Fibroblast of lung (primary cell): Measurements from ENCODE around the gene DLGAP4. TPM values are rescaled to one million over a fixed set of nuclear protein-coding genes. Genes with fewer than 3 reads are reported as not detected.

Source experiments
- DNase-seq, 2 donors: peaks; one replicate each; pipeline versions ENCODE4 v3.0.0 to v3.0.0-alpha.2; 2010; ENCODE audit warnings: low read depth in 2 of 2
- H2AFZ ChIP-seq: 2 replicates; pipeline ENCODE4 v1.5.1; 2012; ENCODE audit warnings: low read length, control low read depth, inconsistent platforms
- H3K27ac ChIP-seq: 2 replicates; pipeline ENCODE4 v1.5.1; 2011; ENCODE audit warnings: low read length, control low read depth; ENCODE audit not compliant: insufficient read depth
- H3K27me3 ChIP-seq: 2 replicates; pipeline ENCODE4 v1.5.1; 2011; ENCODE audit warnings: mild to moderate bottlenecking, low read length; ENCODE audit not compliant: control insufficient read depth, insufficient read depth
- H3K36me3 ChIP-seq: 2 replicates; pipeline ENCODE4 v1.5.1; 2011; ENCODE audit warnings: low read length; ENCODE audit not compliant: control insufficient read depth, insufficient read depth
- H3K4me1 ChIP-seq: 2 replicates; pipeline ENCODE4 v1.5.1; 2011; ENCODE audit warnings: low read length; ENCODE audit not compliant: control insufficient read depth, insufficient read depth; ENCODE audit errors: extremely low read depth
- H3K4me2 ChIP-seq: 2 replicates; pipeline ENCODE4 v1.5.1; 2011; ENCODE audit warnings: low read length, control low read depth; ENCODE audit not compliant: insufficient read depth; ENCODE audit errors: extremely low read depth
- H3K4me3 ChIP-seq, 4 experiments: fragments of 200-600 bp in 1 of 4; sonication (generic) in 1 of 4; replicated peaks in 1 of 4; 2 replicates each; pipeline ENCODE4 v1.5.1; 2011 to 2016; ENCODE audit warnings: low read length in 4 of 4, low read depth in 3 of 4, mild to moderate bottlenecking in 3 of 4, control low read depth in 2 of 4, inconsistent platforms in 1 of 4, mixed read lengths in 1 of 4; ENCODE audit not compliant: insufficient read depth in 1 of 4; ENCODE audit errors: control extremely low read depth in 1 of 4
- H3K79me2 ChIP-seq: 2 replicates; pipeline ENCODE4 v1.5.1; 2012; ENCODE audit warnings: mild to moderate bottlenecking, low read length, inconsistent platforms; ENCODE audit not compliant: control insufficient read depth, insufficient read depth
- H3K9ac ChIP-seq: 2 replicates; pipeline ENCODE4 v1.5.1; 2011; ENCODE audit warnings: mild to moderate bottlenecking, low read length, control low read depth; ENCODE audit not compliant: insufficient read depth
- H3K9me3 ChIP-seq: 2 replicates; pipeline ENCODE4 v1.5.1; 2012; ENCODE audit warnings: low read depth, low read length; ENCODE audit not compliant: control insufficient read depth, insufficient read depth
- H4K20me1 ChIP-seq: 2 replicates; pipeline ENCODE4 v1.5.1; 2011; ENCODE audit warnings: low read length; ENCODE audit not compliant: control insufficient read depth, insufficient read depth; ENCODE audit errors: extremely low read depth
- CTCF ChIP-seq, 2 donors: IDR thresholded peaks in 1 of 2; conservative IDR thresholded peaks in 1 of 2; 1 replicate in 1 of 2; 2 replicates in 1 of 2; pipeline ENCODE4 v1.5.1; 2011 to 2012; ENCODE audit warnings: low read length in 2 of 2, control low read depth in 1 of 2, inconsistent platforms in 1 of 2, low read depth in 1 of 2, mild to moderate bottlenecking in 1 of 2
- EZH2 ChIP-seq: IDR thresholded peaks from 2 replicates; pipeline ENCODE4 v1.5.1; 2012; ENCODE audit warnings: low read length, control low read depth, mild to moderate bottlenecking; ENCODE audit errors: missing control alignments
- polyA plus RNA-seq, 2 donors: library from polyadenylated mRNA; depleted of rRNA in 1 of 2; stranded (reverse) in 1 of 2; unstranded in 1 of 2; fragments of >200 nt; gene quantifications; 2 replicates each; pipeline ENCODE4 v1.2.1, GENCODE V29; 2011 to 2012; ENCODE audit warnings: missing spikeins in 1 of 2
- total RNA-seq: library from RNA; depleted of rRNA; stranded (reverse); fragments of >200 nt; gene quantifications from 2 replicates; pipeline ENCODE4 v1.2.1, GENCODE V29; 2014

Gene DLGAP4
- total and polyA plus RNA-seq, 2 donors (not counting 1 experiment from before 2014, with no cell fraction given): 25.9 to 26.9 TPM

- H3K79me2 ChIP-seq: no peaks in the 10 kb centered on the region
- peaks cover 4% of the 10 kb centered on the region for H3K27me3 ChIP-seq
- H3K9ac ChIP-seq: no peak overlapping the region
- no peaks in the 10 kb centered on the region for H3K36me3 ChIP-seq
- H3K4me2 ChIP-seq: peak overlapping the region; percentile 13
- no peak overlapping the region for H2AFZ ChIP-seq
- TF ChIP-seq CTCF (conservative IDR thresholded peaks at IDR 0.05 in 1 of 2, IDR thresholded peaks at IDR 0.05 in 1 of 2; ENCODE audit: low read depth in 1 of 2, low read length in 2 of 2) (no peak), EZH2 (no peak)
- H4K20me1 ChIP-seq: no peaks in the 10 kb centered on the region
- H3K4me1 ChIP-seq: no peaks in the 10 kb centered on the region
- no peak overlapping the region for H3K27ac ChIP-seq
- no peaks in the 10 kb centered on the region for H3K9me3 ChIP-seq
- H3K4me3 ChIP-seq: peak overlapping the region in 3 of 4 experiments; percentile 7 to 28 (median 24)
- peak; percentile 44 to 51 for DNase-seq
Measured at GRCh38 chr20:36435592-36436541, 129.7 kb downstream of the DLGAP4 start.

DNA sequence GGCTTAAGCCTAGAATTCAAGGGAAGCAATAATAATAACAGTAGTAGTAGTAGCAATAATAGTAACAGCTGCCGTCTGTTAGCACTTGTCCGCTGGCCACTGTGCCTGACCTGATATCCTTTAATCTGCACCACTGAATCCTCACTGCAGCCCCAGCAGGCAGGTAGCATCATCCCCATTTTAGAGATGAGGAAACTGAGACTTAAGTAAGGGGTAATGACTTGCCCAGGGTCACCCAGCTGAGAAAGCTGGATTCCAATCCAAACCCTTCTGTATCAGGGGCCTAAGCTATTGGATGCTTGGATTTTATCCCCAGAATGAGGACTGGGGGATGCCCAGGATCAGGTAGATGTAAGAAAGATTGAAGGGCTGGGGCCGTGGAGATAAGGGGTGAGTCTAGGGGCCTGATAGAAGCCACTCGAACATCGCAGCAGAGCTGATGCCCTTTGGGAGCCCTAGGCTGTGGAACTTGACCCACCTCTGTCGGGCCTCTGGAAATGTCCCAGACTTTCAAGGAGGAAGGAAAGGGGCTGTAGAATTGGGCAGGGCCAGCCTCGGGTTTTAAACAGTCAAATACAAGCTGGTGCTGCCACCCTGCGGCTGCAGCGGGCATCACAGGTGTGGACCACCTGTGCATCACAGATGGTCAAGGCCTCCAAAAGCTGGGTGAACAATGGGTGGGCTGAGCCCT is 133.0 kb downstream of the DLGAP4 start:
- H3K79me2 ChIP-seq: no peaks in the 10 kb centered on the region
- H4K20me1 ChIP-seq: no peaks in the 10 kb centered on the region
- DNase-seq: peak; percentile 25 to 52
- TF ChIP-seq CTCF (conservative IDR thresholded peaks at IDR 0.05 in 1 of 2, IDR thresholded peaks at IDR 0.05 in 1 of 2; ENCODE audit: low read depth in 1 of 2, low read length in 2 of 2): peak; percentile 74 to 87
- TF ChIP-seq EZH2: no peak
- no peaks in the 10 kb centered on the region for H3K36me3 ChIP-seq
- H3K9me3 ChIP-seq: no peaks in the 10 kb centered on the region
- H3K9ac ChIP-seq: no peak overlapping the region
- H3K4me3 ChIP-seq: no peak overlapping the region
- no peaks in the 10 kb centered on the region for H3K4me1 ChIP-seq
- peaks cover 4% of the 10 kb centered on the region for H3K27me3 ChIP-seq
- no peak overlapping the region for H3K27ac ChIP-seq
- no peak overlapping the region for H2AFZ ChIP-seq
- H3K4me2 ChIP-seq: no peak overlapping the region

GRCh38 chr20:36439731-36440072 is 133.6 kb downstream of the DLGAP4 start:
- Histone ChIP-seq H4K20me1 (no peaks in the 10 kb centered on the region), H3K9ac (no peak overlapping the region), H3K79me2 (no peaks in the 10 kb centered on the region), H3K4me2 (no peak overlapping the region), H3K4me1 (no peaks in the 10 kb centered on the region), H3K36me3 (no peaks in the 10 kb centered on the region), H3K9me3 (no peaks in the 10 kb centered on the region), H3K27me3 (peaks cover 4% of the 10 kb centered on the region), H3K4me3 (no peak overlapping the region), H2AFZ (no peak overlapping the region), H3K27ac (no peak overlapping the region)
- TF ChIP-seq EZH2 (no peak), CTCF (conservative IDR thresholded peaks at IDR 0.05 in 1 of 2, IDR thresholded peaks at IDR 0.05 in 1 of 2; ENCODE audit: low read depth in 1 of 2, low read length in 2 of 2) (no peak)
- no peak for DNase-seq
